ENCODE results near the gene PLAC8.
"Not testable (repeated sequence)": the region's sequence is repeated elsewhere in the genome, so short reads cannot be mapped to it uniquely, and the experiment has no call there.

Gene PLAC8

DNA sequence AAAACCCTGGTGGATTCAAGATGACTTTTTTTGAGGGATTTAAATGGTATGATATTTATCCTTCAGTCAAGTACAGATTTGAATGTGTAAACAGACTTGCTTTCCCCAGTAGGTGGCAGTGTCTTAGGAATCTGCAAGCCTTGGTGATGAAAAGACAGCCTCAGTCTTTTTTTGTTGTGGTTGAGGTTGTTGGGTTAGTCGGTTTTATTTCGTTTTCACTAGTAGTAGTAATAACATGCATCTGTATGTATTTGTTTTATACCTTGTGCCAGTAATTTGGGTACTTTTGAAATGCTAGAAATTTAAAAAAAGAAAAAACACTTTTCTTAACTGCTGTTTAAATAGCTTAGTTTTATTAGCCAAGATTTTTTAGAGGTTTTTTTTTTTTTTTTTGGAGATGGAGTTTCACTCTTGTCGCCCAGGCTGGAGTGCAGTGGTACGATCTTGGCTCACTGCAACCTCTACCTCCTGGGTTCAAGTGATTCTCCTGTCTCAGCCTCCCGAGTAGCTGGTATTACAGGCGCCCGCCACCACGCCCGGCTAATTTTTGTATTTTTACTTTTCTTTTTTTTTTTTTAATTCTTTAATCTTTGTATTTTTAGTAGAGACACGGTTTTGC is 40.3 kb downstream of the PLAC8 start:
- peak; percentile 76 for DNase-seq (ENCODE audit: low spot score)
- in situ Hi-C loops (cut with MboI; ENCODE audit: low sequenced_read_pairs, unreplicated experiment) = loop anchor here (10.0 kb wide), 1 partner anchor 191 kb away; no protein-coding TSS in a partner anchor
- TF ChIP-seq, protein P1, sequence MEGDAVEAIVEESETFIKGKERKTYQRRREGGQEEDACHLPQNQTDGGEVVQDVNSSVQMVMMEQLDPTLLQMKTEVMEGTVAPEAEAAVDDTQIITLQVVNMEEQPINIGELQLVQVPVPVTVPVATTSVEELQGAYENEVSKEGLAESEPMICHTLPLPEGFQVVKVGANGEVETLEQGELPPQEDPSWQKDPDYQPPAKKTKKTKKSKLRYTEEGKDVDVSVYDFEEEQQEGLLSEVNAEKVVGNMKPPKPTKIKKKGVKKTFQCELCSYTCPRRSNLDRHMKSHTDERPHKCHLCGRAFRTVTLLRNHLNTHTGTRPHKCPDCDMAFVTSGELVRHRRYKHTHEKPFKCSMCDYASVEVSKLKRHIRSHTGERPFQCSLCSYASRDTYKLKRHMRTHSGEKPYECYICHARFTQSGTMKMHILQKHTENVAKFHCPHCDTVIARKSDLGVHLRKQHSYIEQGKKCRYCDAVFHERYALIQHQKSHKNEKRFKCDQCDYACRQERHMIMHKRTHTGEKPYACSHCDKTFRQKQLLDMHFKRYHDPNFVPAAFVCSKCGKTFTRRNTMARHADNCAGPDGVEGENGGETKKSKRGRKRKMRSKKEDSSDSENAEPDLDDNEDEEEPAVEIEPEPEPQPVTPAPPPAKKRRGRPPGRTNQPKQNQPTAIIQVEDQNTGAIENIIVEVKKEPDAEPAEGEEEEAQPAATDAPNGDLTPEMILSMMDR (IDR thresholded peaks at IDR 0.05; ENCODE audit: borderline replicate concordance, control extremely low read depth, extremely low read depth, insufficient read depth, missing control alignments) = peak; percentile 63

DNA sequence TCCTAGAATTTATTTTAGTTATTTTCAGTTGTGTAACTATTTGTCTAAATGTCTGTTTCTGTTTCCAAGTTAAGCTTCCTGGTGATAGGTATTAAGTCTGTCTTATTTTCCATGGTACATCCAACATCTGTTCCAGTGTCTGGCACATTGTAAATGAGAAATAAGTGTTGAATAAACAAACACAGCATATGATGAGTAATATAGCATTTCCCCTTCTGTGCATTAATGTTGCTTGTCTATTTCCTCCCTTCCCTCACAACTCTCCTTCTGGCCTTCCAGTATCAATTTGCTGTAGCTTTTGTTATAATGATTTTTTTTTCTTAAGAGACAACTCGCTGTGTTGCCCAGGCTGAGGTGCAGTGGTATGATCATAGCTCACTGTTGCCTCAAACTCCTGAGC is 43.4 kb downstream of the PLAC8 start:
- TF ChIP-seq, protein P1 (IDR thresholded peaks at IDR 0.05; ENCODE audit: borderline replicate concordance, control extremely low read depth, extremely low read depth, insufficient read depth, missing control alignments) = no peak
- DNase-seq (ENCODE audit: low spot score) = no peak
- in situ Hi-C loops (cut with MboI; ENCODE audit: low sequenced_read_pairs, unreplicated experiment) = loop anchor here (10.0 kb wide), 1 partner anchor 194 kb away; no protein-coding TSS in a partner anchor

DNA sequence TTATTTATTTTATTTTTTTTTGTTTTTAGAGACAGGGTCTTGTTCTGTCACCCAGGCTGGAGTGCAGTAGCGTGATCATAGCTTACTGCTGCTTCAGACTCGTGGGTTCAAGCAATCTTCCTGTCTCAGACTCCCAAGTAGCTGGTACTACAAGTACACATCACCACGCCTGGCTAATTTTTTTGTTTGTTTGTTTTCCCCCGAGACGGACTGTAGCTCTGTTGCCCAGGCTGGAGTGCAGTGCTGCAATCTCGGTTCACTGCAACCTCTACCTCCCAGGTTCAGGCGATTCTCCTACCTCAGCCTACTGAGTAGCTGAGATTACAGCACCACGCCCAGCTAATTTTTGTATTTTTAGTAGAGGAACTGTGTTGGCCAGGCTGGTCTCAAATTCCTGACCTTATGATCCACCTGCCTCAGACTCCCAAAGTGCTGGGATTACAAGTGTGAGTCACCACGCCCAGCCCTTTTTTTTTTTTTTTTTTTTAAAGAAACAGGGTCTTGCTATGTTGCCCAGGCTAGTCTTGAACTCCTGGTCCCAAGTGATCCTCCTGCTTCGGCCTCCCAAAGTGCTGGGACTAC is 47.4 kb downstream of the PLAC8 start:
- in situ Hi-C loops (cut with MboI; ENCODE audit: low sequenced_read_pairs, unreplicated experiment) = no loop called here
- TF ChIP-seq, protein P1 (IDR thresholded peaks at IDR 0.05; ENCODE audit: borderline replicate concordance, control extremely low read depth, extremely low read depth, insufficient read depth, missing control alignments) = no peak
- no peak for DNase-seq (ENCODE audit: low spot score)

DNA sequence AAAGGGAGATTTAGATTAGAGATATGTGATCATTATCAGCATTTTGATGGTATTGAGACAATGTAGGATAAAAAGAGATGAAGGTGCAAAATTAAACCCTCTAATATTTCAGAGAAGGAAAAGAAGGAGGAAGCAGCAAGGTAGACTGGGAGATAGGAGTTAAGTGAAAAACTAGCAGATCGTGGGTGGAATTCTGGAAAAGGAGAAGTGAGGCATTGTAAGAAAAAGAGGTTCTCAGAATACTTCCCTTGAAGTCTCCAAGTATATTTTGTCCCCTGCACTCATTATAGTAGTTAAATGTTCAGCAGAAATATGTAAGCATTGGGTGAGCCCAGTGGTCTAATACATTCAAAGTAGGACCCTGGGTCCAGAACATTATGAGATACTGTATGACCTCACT is 49.3 kb downstream of the PLAC8 start:
- no peak for DNase-seq (ENCODE audit: low spot score)
- TF ChIP-seq, protein P1 (IDR thresholded peaks at IDR 0.05; ENCODE audit: borderline replicate concordance, control extremely low read depth, extremely low read depth, insufficient read depth, missing control alignments) = no peak
- in situ Hi-C loops (cut with MboI; ENCODE audit: low sequenced_read_pairs, unreplicated experiment) = no loop called here

- no peak for DNase-seq (ENCODE audit: low spot score)
- TF ChIP-seq, protein P1 (IDR thresholded peaks at IDR 0.05; ENCODE audit: borderline replicate concordance, control extremely low read depth, extremely low read depth, insufficient read depth, missing control alignments) = no peak
- in situ Hi-C loops (cut with MboI; ENCODE audit: low sequenced_read_pairs, unreplicated experiment) = no loop called here
Measured at GRCh38 chr4:83062739-83063138, 51.8 kb downstream of the PLAC8 start.

- in situ Hi-C loops (cut with MboI; ENCODE audit: low sequenced_read_pairs, unreplicated experiment) = no loop called here
- DNase-seq (ENCODE audit: low spot score) = peak; percentile 35
- TF ChIP-seq, protein P1 (IDR thresholded peaks at IDR 0.05; ENCODE audit: borderline replicate concordance, control extremely low read depth, extremely low read depth, insufficient read depth, missing control alignments) = peak; percentile 19
Measured at GRCh38 chr4:83054928-83055327, 59.6 kb downstream of the PLAC8 start.

DNA sequence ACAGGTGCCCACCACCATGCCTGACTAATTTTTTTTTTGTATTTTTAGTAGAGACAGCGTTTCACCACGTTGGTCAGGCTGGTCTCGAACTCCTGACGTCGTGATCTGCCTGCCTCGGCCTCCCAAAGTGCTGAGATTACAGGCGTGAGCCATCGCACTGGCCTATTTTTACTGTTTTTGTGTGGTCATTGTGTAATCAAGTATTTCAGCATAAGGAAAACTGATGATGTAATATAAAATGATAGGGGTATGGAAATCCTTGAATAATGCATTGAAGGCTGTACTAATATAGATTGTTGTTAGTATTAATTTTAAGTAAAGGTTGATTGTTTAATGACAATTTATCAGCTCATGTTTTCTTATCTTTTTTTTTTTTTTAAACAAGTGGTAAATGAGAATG is 65.7 kb downstream of the PLAC8 start:
- in situ Hi-C loops (cut with MboI; ENCODE audit: low sequenced_read_pairs, unreplicated experiment); DNase-seq (ENCODE audit: low spot score): not testable (repeated sequence)

All from GM13976 (cell line).